ENCODE results near the gene CISH. TPM values are rescaled to one million over a fixed set of nuclear protein-coding genes. Genes with fewer than 3 reads are reported as not detected.

CISH gene
- total and polyA plus RNA-seq, 2 of the 4 experiments (the other 2 are of a cell fraction) = 0.90 to 4.0 TPM

GRCh38 chr3:50604628-50605588 is 6.7 kb downstream of the CISH start:
- no TSS peak for BruUV-seq (replicated peaks)
- Histone ChIP-seq H3K4ac (ENCODE audit: low read depth, low read length) (no peak overlapping the region), H4K5ac (ENCODE audit: low read depth, low read length) (no peak overlapping the region), H3K27me3 (ENCODE audit: control insufficient read depth, insufficient read depth, low read length) (no peaks in the 10 kb centered on the region), H3K27ac (ENCODE audit: insufficient read depth, low read length) (no peak overlapping the region), H3K14ac (replicated peaks; ENCODE audit: low read depth, low read length) (no peak overlapping the region), H3K4me1 (ENCODE audit: control insufficient read depth, insufficient read depth, low read length) (peaks cover 19% of the 10 kb centered on the region), H2AFZ (replicated peaks; ENCODE audit: low read length, poor library complexity) (no peak overlapping the region), H2AK5ac (ENCODE audit: low read depth, low read length) (no peak overlapping the region), H3K36me3 (ENCODE audit: control insufficient read depth, insufficient read depth, low read length) (peaks cover 28% of the 10 kb centered on the region; the same call in 1 of the 2 replicates), H2BK120ac (ENCODE audit: low read depth, low read length) (no peak overlapping the region), H3K56ac (ENCODE audit: extremely low read depth, insufficient read depth, low read length) (no peak overlapping the region), H2BK15ac (ENCODE audit: low read depth, low read length) (no peak overlapping the region), H2BK5ac (ENCODE audit: low read depth, low read length, poor library complexity, severe bottlenecking) (no peak overlapping the region), H3K79me1 (ENCODE audit: low read depth in 1 of 2, low read length in 2 of 2) (peaks cover 0 to 4% of the 10 kb centered on the region in 2 experiments; a peak in 2 of 4 replicates), H3K4me3 (ENCODE audit: insufficient read depth, low read depth, low read length) (no peak overlapping the region), H4K20me1 (ENCODE audit: insufficient read depth, low read length) (no peaks in the 10 kb centered on the region), H3K9me3 (ENCODE audit: control insufficient read depth, insufficient read depth, low read length) (no peaks in the 10 kb centered on the region), H3K18ac (ENCODE audit: low read depth, low read length) (no peak overlapping the region), H4K8ac (ENCODE audit: low read depth in 2 of 2, low read length in 2 of 2) (no peak overlapping the region), H2AK9ac (replicated peaks; ENCODE audit: low read depth, low read length, poor library complexity) (no peak overlapping the region), H2BK20ac (ENCODE audit: low read depth, low read length) (no peak overlapping the region), H3K4me2 (ENCODE audit: low read depth, low read length) (no peak overlapping the region), H3K23ac (ENCODE audit: low read depth, low read length) (no peak overlapping the region), H4K91ac (ENCODE audit: insufficient read depth, low read depth, low read length) (no peak overlapping the region), H3K9ac (ENCODE audit: low read depth, low read length) (no peak overlapping the region), H3K9me1 (ENCODE audit: insufficient read depth, low read length) (peaks cover 18% of the 10 kb centered on the region)
- ChIA-PET POLR2A (ENCODE audit: unreplicated experiment) (no interaction called here), CTCF (interaction anchor here (1.5 kb wide), 1 partner anchor 11 kb away, joined by 4 read pairs; no protein-coding TSS in a partner anchor)
- 83% methylated on average over 4 of the region's 14 CpGs; no CpG with 5 or more reads in 1 of the 2 experiments for WGBS, 2 experiments (ENCODE audit: extremely low coverage in 2 of 2, insufficient read length in 1 of 2)
- in situ Hi-C loops (cut with MboI; ENCODE audit: low sequenced_read_pairs) (loop anchor here (25.0 kb wide), 1 partner anchor 1082 kb away; no protein-coding TSS in a partner anchor), intact Hi-C loops (cut with micrococcal nuclease) (no loop called here), dilution Hi-C loops (cut with HindIII; ENCODE audit: low sequenced_read_pairs, unreplicated experiment) (no loop called here)
- ATAC-seq (ENCODE audit: low read depth) = no peak
- DNase-seq = no peak
- TF ChIP-seq CEBPB (IDR thresholded peaks at IDR 0.05; ENCODE audit: low read depth, low read length) (no peak), RCOR1 (IDR thresholded peaks at IDR 0.05; ENCODE audit: insufficient replicate concordance, low read length) (no peak), FOS (IDR thresholded peaks at IDR 0.05; ENCODE audit: low read depth, low read length) (no peak), BHLHE40 (IDR thresholded peaks at IDR 0.05; ENCODE audit: low read depth, low read length) (no peak), SMC3 (IDR thresholded peaks at IDR 0.05; ENCODE audit: low read depth, low read length) (no peak), RAD21 (IDR thresholded peaks at IDR 0.05; ENCODE audit: low read length) (no peak), MAFK (IDR thresholded peaks at IDR 0.05; ENCODE audit: low read depth, low read length) (no peak), MXI1 (IDR thresholded peaks at IDR 0.05; ENCODE audit: borderline replicate concordance, low read depth, low read length) (no peak), NFE2L2 (IDR thresholded peaks at IDR 0.05; ENCODE audit: low read depth, low read length) (no peak), POLR2A (IDR thresholded peaks at IDR 0.05; ENCODE audit: low read depth, low read length) (no peak), MAZ (IDR thresholded peaks at IDR 0.05; ENCODE audit: borderline replicate concordance, low read depth, low read length) (no peak), RFX5 (IDR thresholded peaks at IDR 0.05; ENCODE audit: low read depth, low read length) (no peak)
- TF ChIP-seq, protein P1, sequence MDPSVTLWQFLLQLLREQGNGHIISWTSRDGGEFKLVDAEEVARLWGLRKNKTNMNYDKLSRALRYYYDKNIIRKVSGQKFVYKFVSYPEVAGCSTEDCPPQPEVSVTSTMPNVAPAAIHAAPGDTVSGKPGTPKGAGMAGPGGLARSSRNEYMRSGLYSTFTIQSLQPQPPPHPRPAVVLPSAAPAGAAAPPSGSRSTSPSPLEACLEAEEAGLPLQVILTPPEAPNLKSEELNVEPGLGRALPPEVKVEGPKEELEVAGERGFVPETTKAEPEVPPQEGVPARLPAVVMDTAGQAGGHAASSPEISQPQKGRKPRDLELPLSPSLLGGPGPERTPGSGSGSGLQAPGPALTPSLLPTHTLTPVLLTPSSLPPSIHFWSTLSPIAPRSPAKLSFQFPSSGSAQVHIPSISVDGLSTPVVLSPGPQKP (IDR thresholded peaks at IDR 0.05; ENCODE audit: borderline replicate concordance, low read depth, low read length) = no peak
- TF ChIP-seq, protein P2, sequence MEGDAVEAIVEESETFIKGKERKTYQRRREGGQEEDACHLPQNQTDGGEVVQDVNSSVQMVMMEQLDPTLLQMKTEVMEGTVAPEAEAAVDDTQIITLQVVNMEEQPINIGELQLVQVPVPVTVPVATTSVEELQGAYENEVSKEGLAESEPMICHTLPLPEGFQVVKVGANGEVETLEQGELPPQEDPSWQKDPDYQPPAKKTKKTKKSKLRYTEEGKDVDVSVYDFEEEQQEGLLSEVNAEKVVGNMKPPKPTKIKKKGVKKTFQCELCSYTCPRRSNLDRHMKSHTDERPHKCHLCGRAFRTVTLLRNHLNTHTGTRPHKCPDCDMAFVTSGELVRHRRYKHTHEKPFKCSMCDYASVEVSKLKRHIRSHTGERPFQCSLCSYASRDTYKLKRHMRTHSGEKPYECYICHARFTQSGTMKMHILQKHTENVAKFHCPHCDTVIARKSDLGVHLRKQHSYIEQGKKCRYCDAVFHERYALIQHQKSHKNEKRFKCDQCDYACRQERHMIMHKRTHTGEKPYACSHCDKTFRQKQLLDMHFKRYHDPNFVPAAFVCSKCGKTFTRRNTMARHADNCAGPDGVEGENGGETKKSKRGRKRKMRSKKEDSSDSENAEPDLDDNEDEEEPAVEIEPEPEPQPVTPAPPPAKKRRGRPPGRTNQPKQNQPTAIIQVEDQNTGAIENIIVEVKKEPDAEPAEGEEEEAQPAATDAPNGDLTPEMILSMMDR (conservative IDR thresholded peaks at IDR 0.05; ENCODE audit: low read depth, low read length) = no peak
